Measurements from ENCODE around the gene NME7. TPM values are rescaled to one million over a fixed set of nuclear protein-coding genes. Genes with fewer than 3 reads are reported as not detected.
A peak's percentile ranks its signal among the peaks of the same experiment; 100 is the strongest.

NME7 gene
- total RNA-seq, 1 experiment from 2014 or later: 13.2 TPM

- H3K4me1 Mint-ChIP-seq: peaks cover 20% of the 10 kb centered on the region in 2 experiments
- H4K8ac ChIP-seq (replicated peaks; ENCODE audit: insufficient read length, low read depth, low read length): no peak overlapping the region
- H4K5ac ChIP-seq (ENCODE audit: insufficient read length, low read depth, low read length): no peak overlapping the region
- H3K9ac ChIP-seq (ENCODE audit: extremely low read depth, insufficient read length, low read length): no peak overlapping the region
- no peak for TF ChIP-seq CTCF (conservative IDR thresholded peaks at IDR 0.05)
- H3K23ac ChIP-seq (ENCODE audit: insufficient read length, low read depth, low read length): no peak overlapping the region
- no peaks in the 10 kb centered on the region for H3K79me1 ChIP-seq (ENCODE audit: insufficient read depth, low read depth, low read length, poor library complexity, severe bottlenecking)
- no peak overlapping the region for H3K4me2 ChIP-seq (ENCODE audit: insufficient read depth, insufficient read length, low read length)
- no peak overlapping the region for H2AFZ ChIP-seq (ENCODE audit: low read length)
- H2BK20ac ChIP-seq (ENCODE audit: low read depth, low read length, poor library complexity, severe bottlenecking): no peak overlapping the region
- H3K56ac ChIP-seq (ENCODE audit: insufficient read length, low read depth, low read length): no peak overlapping the region
- H2BK120ac ChIP-seq (ENCODE audit: low read depth, low read length, poor library complexity, severe bottlenecking): no peak overlapping the region
- DNase-seq: no peak
- H3K14ac ChIP-seq (ENCODE audit: insufficient read depth, low read length): no peak overlapping the region
- peaks cover 0 to 1% (median 0%) of the 10 kb centered on the region in 3 experiments; a peak in 1 of 7 replicates for H3K36me3 Mint-ChIP-seq (ENCODE audit: insufficient read depth in 1 of 3, low read depth in 3 of 3)
- H3K27ac ChIP-seq (ENCODE audit: insufficient read length, low read depth, low read length): no peak overlapping the region
- H2BK12ac ChIP-seq (ENCODE audit: insufficient read length, low read depth, low read length): no peak overlapping the region
- no peaks in the 10 kb centered on the region for H4K20me1 ChIP-seq (ENCODE audit: control insufficient read depth, insufficient read depth, insufficient read length)
- no peak overlapping the region for H3K18ac ChIP-seq (ENCODE audit: insufficient read length, low read depth, low read length)
- no peaks in the 10 kb centered on the region for H3K27me3 ChIP-seq (ENCODE audit: insufficient read depth, low read length)
- H2AK5ac ChIP-seq (ENCODE audit: insufficient read length, low read length): no peak overlapping the region
- no peak overlapping the region for H2BK5ac ChIP-seq (ENCODE audit: insufficient read length, low read length)
- H3K4me1 ChIP-seq (ENCODE audit: insufficient read depth, low read length): no peaks in the 10 kb centered on the region; the same call in 1 of the 2 replicates
- no peaks in the 10 kb centered on the region for H3K27me3 Mint-ChIP-seq (ENCODE audit: low read depth)
- no peak overlapping the region for H4K91ac ChIP-seq (ENCODE audit: insufficient read length, low read depth, low read length)
- no peaks in the 10 kb centered on the region for H3K9me3 ChIP-seq (ENCODE audit: control insufficient read depth, low read depth, low read length)
- H3K27ac Mint-ChIP-seq: 0 out of 7 replicates have a peak overlapping the region, but pooled peaks of 1 of the 3 experiments have one; percentile 25
- no peak overlapping the region for H3K4ac ChIP-seq (ENCODE audit: low read depth, low read length)
- no peak overlapping the region for H2BK15ac ChIP-seq (ENCODE audit: low read depth, low read length)
- H3T11ph ChIP-seq (ENCODE audit: low read length): no peak overlapping the region
- no peak overlapping the region for H3K4me3 Mint-ChIP-seq
- no peaks in the 10 kb centered on the region for H3K23me2 ChIP-seq (ENCODE audit: insufficient read length, low read depth, low read length, poor library complexity, severe bottlenecking)
- H3K9me3 Mint-ChIP-seq: no peaks in the 10 kb centered on the region
- no peaks in the 10 kb centered on the region for H3K79me2 ChIP-seq (ENCODE audit: insufficient read depth, low read length)
- WGBS (ENCODE audit: extremely low coverage, insufficient read length, low lambda C conversion rate): no CpG with 5 or more reads among the region's 1 CpG
Measured at GRCh38 chr1:169321539-169321938, 46.1 kb downstream of the NME7 start.

All from H9 (cell line).